NCI-H1694 (cell line): ENCODE data around the gene NUBP2.

Experiments
- DNase-seq: peaks from one replicate; lab custom pipeline; 2025; lab: John Stamatoyannopoulos, UW

Gene NUBP2

GRCh38 chr16:1828645-1829410, 46.1 kb downstream of the NUBP2 start:
- no peak for DNase-seq

GRCh38 chr16:1830213-1830612, 47.5 kb downstream of the NUBP2 start:
- no peak for DNase-seq

DNA sequence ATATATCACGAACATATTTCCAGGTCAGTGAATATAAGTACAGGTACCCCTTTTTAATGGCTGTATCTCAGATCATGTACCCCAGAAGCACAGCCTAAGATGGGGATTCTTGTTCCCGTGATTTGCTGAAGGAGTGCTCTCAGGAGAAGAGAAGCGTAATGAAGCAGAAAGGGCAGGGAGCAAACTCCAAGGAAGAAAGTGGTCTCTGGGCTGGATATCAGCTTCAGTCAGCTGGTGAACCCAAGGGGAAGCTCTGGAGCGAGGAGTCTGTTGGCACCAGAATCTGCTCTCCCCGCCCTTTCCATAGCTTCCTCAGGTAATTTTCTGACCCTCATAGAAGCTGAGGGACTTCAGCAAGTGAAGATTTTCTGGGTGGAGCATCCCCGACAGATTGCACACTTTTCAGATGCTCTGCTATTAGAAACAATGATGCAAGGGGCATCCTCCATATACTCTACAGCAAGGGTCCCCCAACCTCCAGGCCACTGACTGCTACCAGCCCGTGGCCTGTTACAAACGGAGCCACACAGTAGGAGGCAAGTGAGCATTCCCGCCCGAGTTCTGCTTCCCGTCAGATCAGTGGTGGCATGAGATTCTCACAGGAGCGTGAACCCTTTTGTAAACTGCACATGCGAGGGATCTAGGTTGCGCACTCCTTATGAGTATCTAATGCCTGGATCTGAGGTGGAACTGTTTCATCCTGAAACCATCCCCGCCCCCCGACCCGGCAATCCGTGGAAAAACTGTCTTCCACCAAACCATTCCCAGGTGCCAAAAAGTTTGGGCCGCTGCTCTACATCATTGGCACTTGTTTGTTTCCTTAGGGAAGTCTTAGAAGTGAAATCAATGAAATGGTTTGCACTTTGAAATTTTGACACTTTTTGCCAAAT, 48.7 kb downstream of the NUBP2 start:
- no peak for DNase-seq

DNA sequence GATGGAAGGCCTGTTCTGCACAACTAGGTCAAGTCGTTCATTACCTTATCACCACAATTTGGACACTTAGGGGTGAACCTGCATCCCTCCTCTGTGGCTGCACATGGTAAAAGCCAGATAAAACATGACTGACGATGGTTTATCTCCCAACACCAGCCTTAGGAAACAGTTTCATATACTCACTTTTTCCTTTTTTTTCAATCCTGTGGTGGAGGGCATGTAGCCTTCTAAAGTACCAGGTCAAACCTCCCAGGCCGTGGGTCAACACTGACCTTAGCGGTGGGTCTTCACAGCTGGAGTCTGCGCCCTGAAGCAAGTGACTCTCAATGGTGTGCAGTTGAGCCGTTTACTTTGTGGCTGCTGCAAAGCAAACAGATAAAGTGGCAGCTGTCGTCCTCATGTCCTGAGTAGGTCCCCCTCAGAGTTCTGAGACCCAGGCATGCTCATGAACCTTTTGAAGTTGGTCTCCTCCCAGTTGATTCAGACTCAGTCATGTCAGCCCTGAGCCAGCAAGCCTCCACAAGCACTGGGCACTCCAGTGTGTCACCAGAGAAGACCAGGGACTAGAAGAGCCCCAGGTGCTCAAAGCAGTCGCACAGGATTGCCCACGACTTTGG, 50.2 kb downstream of the NUBP2 start:
- no peak for DNase-seq

DNA sequence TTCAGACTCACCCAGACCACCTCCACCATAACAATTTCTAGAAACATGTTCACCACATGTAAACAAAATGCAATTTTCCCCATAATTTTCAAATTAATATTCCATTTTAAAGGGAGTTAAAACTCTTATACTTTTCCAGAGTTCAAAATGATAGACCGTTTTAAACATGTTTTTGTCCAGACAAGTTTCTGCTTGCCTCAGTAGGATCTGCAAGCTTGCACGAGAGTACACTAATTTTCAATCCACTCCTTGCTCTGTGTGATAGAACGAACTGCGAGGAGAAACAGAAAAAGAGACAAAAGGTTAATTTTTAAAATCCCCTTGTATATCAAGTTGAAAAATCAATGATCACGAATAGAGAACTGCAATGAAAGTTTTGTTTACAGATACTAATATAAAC, 51.3 kb downstream of the NUBP2 start:
- no peak for DNase-seq
